Neural cell (in vitro differentiated cells): ENCODE measurements around the gene ACSS1.

ENCODE experiments used
- MXI1 ChIP-seq: fragments of 450-650 bp; conservative IDR thresholded peaks from 2 replicates; pipeline ENCODE4 v1.6.1; 2014; ENCODE audit warnings: antibody characterized with exemption, mild to moderate bottlenecking; ENCODE audit not compliant: poor library complexity, severe bottlenecking
- TF ChIP-seq, protein P1 (sequence below): fragments of 450-650 bp; IDR thresholded peaks from 2 replicates; pipeline ENCODE4 v1.5.1; 2014; ENCODE audit warnings: antibody characterized with exemption, mild to moderate bottlenecking, moderate library complexity; ENCODE audit not compliant: poor library complexity, severe bottlenecking

DNA sequence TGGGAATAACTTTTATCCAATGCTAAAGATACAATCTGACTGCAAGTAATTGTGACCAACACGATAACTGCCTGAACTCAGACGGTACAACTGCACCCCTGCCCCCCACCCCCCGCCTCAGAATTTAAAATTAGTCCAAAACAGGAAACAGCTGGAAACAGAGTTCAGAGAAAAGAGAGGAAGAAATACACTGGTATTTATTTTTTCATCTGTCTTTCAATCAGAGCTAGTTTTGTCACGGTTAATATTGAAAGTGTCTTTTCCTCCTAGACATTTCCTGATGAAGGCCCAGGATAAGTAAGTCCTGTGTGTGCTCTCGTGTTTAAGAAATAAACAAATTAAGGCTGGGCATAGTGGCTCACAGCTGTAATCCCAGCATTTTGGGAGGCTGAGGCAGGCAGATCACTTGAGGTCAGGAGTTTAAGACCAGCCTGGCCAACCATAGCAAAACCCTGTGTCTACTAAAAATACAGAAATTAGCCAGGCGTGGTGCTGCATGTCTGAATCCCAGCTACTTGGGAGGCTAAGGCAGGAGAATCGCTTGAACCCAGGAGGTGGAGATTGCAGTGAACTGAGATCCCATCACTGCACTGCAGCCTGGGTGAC, 21.5 kb downstream of the ACSS1 start:
- no peak for TF ChIP-seq MXI1
- TF ChIP-seq, protein P1, sequence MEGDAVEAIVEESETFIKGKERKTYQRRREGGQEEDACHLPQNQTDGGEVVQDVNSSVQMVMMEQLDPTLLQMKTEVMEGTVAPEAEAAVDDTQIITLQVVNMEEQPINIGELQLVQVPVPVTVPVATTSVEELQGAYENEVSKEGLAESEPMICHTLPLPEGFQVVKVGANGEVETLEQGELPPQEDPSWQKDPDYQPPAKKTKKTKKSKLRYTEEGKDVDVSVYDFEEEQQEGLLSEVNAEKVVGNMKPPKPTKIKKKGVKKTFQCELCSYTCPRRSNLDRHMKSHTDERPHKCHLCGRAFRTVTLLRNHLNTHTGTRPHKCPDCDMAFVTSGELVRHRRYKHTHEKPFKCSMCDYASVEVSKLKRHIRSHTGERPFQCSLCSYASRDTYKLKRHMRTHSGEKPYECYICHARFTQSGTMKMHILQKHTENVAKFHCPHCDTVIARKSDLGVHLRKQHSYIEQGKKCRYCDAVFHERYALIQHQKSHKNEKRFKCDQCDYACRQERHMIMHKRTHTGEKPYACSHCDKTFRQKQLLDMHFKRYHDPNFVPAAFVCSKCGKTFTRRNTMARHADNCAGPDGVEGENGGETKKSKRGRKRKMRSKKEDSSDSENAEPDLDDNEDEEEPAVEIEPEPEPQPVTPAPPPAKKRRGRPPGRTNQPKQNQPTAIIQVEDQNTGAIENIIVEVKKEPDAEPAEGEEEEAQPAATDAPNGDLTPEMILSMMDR = no peak
